Peyer's patch (tissue), 4 donors: Measurements from ENCODE around the gene ENDOU. TPM values are rescaled to one million over a fixed set of nuclear protein-coding genes. Genes with fewer than 3 reads are reported as not detected.
A peak's percentile ranks its signal among the peaks of the same experiment; 100 is the strongest.

Experiments
- DNase-seq, 3 donors: peaks; one replicate each; pipeline ENCODE4 v3.0.0-alpha.2; 2017 to 2019
- H3K27ac ChIP-seq, 4 donors: fragments of 200-600 bp; sonication (generic); one replicate each; pipeline ENCODE4 v1.5.1; 2016 to 2019
- H3K27me3 ChIP-seq, 2 donors: fragments of 200-600 bp; sonication (generic); one replicate each; pipeline ENCODE4 v1.5.1; 2019
- H3K36me3 ChIP-seq, 3 donors: fragments of 200-600 bp; sonication (generic); one replicate each; pipeline ENCODE4 v1.5.1; 2016 to 2019
- H3K4me1 ChIP-seq, 4 donors: fragments of 200-600 bp; sonication (generic); one replicate each; pipeline ENCODE4 v1.5.1; 2016 to 2019
- H3K4me3 ChIP-seq, 4 donors: fragments of 200-600 bp; sonication (generic); 1 replicate in 3 of 4; 2 replicates in 1 of 4; pipeline ENCODE4 v1.5.1; 2016 to 2019; ENCODE audit warnings: mild to moderate bottlenecking in 1 of 4
- H3K9me3 ChIP-seq, 4 donors: fragments of 200-600 bp; sonication (generic); one replicate each; pipeline ENCODE4 v1.5.1; 2016 to 2019; ENCODE audit warnings: mild to moderate bottlenecking in 1 of 4
- CTCF ChIP-seq, 6 experiments: fragments of 450-650 bp in 4 of 6; fragments of 200-600 bp in 2 of 6; sonication (generic) in 1 of 6; IDR thresholded peaks; one replicate each; pipeline ENCODE4 v1.5.1; 2017 to 2019; ENCODE audit warnings: antibody characterized with exemption in 6 of 6, mild to moderate bottlenecking in 3 of 6, moderate library complexity in 1 of 6
- POLR2A ChIP-seq, 2 donors: fragments of 450-650 bp; IDR thresholded peaks; one replicate each; pipeline ENCODE4 v1.5.1; 2017; ENCODE audit warnings: antibody characterized with exemption in 2 of 2, mild to moderate bottlenecking in 2 of 2, moderate library complexity in 2 of 2
- total RNA-seq, 4 donors: library from RNA; depleted of rRNA; stranded (reverse); fragments of >200 nt; gene quantifications; one replicate each; pipeline ENCODE4 v1.1.0, GENCODE V29; 2016

The ENDOU gene
- total RNA-seq, 4 donors from 2014 or later, result not detected

GRCh38 chr12:47705566-47706425 is 19.5 kb downstream of the ENDOU start, which contains the start of gene RPAP3:
Gene RPAP3, minus strand, starts transcription at chr12:47706030. Its CDS starts 3,190 bp downstream, at chr12:47702840.
- H3K36me3 ChIP-seq, result peaks cover 0 to 5% (median 0%) of the 10 kb centered on the region in 3 donors
- H3K4me1 ChIP-seq, result peaks cover 0 to 34% (median 5%) of the 10 kb centered on the region in 4 donors
- no peaks in the 10 kb centered on the region for H3K27me3 ChIP-seq
- peak; percentile 99 for DNase-seq
- H3K4me3 ChIP-seq, result peak within 1 kb of the TSS; percentile 92 to 100 (median 96)
- TF ChIP-seq CTCF (IDR thresholded peaks at IDR 0.05) (peak; percentile 69 to 76 (median 72)), POLR2A (IDR thresholded peaks at IDR 0.05) (peak; percentile 66 to 89)
- no peaks in the 10 kb centered on the region for H3K9me3 ChIP-seq
- peak within 1 kb of the TSS; percentile 87 to 96 (median 91) for H3K27ac ChIP-seq

- H3K27me3 ChIP-seq, result no peaks in the 10 kb centered on the region
- H3K4me3 ChIP-seq, result peak overlapping the region; percentile 92 to 100 (median 96)
- peaks cover 0 to 34% (median 5%) of the 10 kb centered on the region in 4 donors for H3K4me1 ChIP-seq
- H3K9me3 ChIP-seq, result no peaks in the 10 kb centered on the region
- TF ChIP-seq POLR2A (IDR thresholded peaks at IDR 0.05) (no peak), CTCF (IDR thresholded peaks at IDR 0.05) (no peak)
- peak overlapping the region; percentile 87 to 96 (median 91) for H3K27ac ChIP-seq
- no peak for DNase-seq
- H3K36me3 ChIP-seq, result peaks cover 0 to 8% (median 0%) of the 10 kb centered on the region in 3 donors
Observed at GRCh38 chr12:47705229-47705565, 20.1 kb downstream of the ENDOU start.

GRCh38 chr12:47704719-47705118 is 20.6 kb downstream of the ENDOU start:
- H3K9me3 ChIP-seq, result no peaks in the 10 kb centered on the region
- peaks cover 0 to 34% (median 5%) of the 10 kb centered on the region in 4 donors for H3K4me1 ChIP-seq
- H3K36me3 ChIP-seq, result peaks cover 0 to 13% (median 0%) of the 10 kb centered on the region in 3 donors
- H3K4me3 ChIP-seq, result peak overlapping the region in 2 of 4 donors; percentile 95 to 100
- no peak overlapping the region for H3K27ac ChIP-seq
- H3K27me3 ChIP-seq, result no peaks in the 10 kb centered on the region
- DNase-seq, result no peak
- no peak for TF ChIP-seq CTCF (IDR thresholded peaks at IDR 0.05)
- no peak for TF ChIP-seq POLR2A (IDR thresholded peaks at IDR 0.05)

GRCh38 chr12:47700263-47700662 is 25.0 kb downstream of the ENDOU start:
- Histone ChIP-seq H3K9me3 (no peaks in the 10 kb centered on the region), H3K4me1 (peaks cover 0 to 14% (median 1%) of the 10 kb centered on the region in 4 donors), H3K36me3 (peaks cover 0 to 29% (median 0%) of the 10 kb centered on the region in 3 donors), H3K4me3 (no peak overlapping the region), H3K27ac (no peak overlapping the region), H3K27me3 (no peaks in the 10 kb centered on the region)
- no peak for DNase-seq
- no peak for TF ChIP-seq POLR2A (IDR thresholded peaks at IDR 0.05)
- TF ChIP-seq CTCF (IDR thresholded peaks at IDR 0.05), result no peak

GRCh38 chr12:47698631-47699030 is 26.7 kb downstream of the ENDOU start:
- DNase-seq, result no peak
- TF ChIP-seq POLR2A (IDR thresholded peaks at IDR 0.05) (no peak), CTCF (IDR thresholded peaks at IDR 0.05) (no peak)
- Histone ChIP-seq H3K4me1 (no peaks in the 10 kb centered on the region), H3K27me3 (no peaks in the 10 kb centered on the region), H3K4me3 (no peak overlapping the region), H3K36me3 (peaks cover 0 to 29% (median 0%) of the 10 kb centered on the region in 3 donors), H3K9me3 (no peaks in the 10 kb centered on the region), H3K27ac (no peak overlapping the region)
